NCI-H460 (cell line): Measurements from ENCODE around the gene COA8. TPM values are rescaled to one million over a fixed set of nuclear protein-coding genes. Genes with fewer than 3 reads are reported as not detected.
A peak's percentile ranks its signal among the peaks of the same experiment; 100 is the strongest.

ENCODE experiments used
- DNase-seq: peaks from one replicate; pipeline ENCODE4 v3.0.0-alpha.2; 2016; ENCODE audit warnings: low read depth; ENCODE audit errors: extremely low read depth
- total RNA-seq: library from RNA; depleted of rRNA; stranded (reverse); fragments of >200 nt; shearing (Covaris generic); gene quantifications from 2 replicates; pipeline ENCODE4 v1.2.3, GENCODE V29; 2014

COA8 gene
- total RNA-seq, 1 experiment from 2014 or later, result 51.4 TPM

- DNase-seq, result no peak
Observed at GRCh38 chr14:103535891-103536565, 26.7 kb upstream of the COA8 start.

GRCh38 chr14:103536693-103537092 is 26.1 kb upstream of the COA8 start:
- no peak for DNase-seq

DNA sequence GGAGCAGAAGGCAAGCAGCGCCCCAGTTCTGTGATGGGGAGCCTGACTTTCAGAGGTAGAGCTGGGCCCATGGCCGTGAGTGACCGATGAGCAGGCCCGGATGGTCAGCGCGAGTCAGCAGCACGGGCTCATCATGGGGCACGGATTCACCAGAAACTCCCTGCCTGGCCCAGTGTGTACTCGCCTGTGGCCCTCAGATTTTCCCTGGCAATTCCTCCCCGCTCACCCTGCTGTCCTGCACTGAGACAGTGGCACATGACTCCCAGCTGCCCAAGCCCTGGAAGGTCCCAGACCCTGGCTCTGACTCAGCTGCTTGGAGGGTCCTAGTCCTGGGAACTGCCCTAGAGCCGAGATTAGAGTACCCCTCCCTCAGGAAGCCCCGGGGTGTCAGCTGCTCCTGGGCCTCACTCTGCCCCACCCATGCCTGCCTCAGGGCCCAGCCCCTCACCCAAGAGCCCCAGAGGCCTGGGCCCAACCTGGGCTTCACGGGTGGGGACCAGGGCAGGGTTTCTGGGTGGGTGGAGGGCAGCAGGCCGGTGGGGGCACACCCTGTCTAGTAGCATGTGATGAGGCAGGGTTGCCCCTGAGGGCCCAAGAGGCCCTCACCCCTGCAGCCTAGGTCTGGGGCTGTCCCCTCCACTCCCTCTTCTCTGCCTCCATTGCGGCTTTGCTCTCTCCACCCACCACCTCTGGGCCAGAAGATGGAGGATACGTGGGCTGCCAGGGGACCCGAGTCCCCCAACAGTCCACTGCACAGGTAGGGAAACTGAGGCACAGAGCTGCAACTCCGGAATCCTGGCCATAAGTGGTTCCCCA is 25.4 kb upstream of the COA8 start:
- no peak for DNase-seq

DNA sequence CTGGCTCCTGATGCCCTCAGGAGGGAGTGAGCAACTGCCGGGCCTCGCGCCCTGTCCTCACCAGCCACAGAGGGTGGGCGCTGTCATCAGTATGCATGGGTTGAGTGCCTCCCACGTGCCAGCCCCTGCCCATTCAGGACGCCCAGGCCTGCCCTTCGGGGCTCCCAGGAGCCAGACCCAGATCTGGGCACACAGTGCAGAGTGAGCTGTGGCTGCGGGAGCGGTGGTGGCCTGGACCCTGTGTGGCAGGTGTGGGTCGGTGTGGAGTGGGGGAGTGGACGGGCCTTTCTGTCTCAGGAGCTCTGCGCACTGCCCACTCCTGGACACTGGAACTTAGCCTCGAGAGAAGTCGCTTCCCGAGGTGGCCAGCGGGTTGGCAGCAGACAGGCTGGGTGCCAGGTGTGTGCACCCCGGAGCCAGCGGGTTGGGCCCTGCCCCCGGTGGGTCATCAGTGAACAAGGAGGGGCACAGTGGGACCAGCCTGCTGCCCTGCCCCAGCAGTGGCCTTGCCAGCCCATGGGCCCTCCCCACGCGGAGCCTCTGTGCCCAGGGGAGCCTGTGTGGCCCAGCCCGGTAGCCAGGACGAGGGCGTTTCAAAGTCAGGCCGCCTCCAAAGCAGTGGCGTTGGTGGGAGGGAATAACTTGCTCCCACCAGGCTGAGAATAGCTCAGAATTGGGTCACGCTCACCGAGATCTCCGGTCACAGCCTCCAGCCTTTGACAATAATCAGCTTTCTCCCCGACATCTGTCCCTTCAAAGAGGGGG is 24.3 kb upstream of the COA8 start:
- DNase-seq, result no peak

GRCh38 chr14:103539056-103539825 is 23.5 kb upstream of the COA8 start:
- DNase-seq, result no peak

DNA sequence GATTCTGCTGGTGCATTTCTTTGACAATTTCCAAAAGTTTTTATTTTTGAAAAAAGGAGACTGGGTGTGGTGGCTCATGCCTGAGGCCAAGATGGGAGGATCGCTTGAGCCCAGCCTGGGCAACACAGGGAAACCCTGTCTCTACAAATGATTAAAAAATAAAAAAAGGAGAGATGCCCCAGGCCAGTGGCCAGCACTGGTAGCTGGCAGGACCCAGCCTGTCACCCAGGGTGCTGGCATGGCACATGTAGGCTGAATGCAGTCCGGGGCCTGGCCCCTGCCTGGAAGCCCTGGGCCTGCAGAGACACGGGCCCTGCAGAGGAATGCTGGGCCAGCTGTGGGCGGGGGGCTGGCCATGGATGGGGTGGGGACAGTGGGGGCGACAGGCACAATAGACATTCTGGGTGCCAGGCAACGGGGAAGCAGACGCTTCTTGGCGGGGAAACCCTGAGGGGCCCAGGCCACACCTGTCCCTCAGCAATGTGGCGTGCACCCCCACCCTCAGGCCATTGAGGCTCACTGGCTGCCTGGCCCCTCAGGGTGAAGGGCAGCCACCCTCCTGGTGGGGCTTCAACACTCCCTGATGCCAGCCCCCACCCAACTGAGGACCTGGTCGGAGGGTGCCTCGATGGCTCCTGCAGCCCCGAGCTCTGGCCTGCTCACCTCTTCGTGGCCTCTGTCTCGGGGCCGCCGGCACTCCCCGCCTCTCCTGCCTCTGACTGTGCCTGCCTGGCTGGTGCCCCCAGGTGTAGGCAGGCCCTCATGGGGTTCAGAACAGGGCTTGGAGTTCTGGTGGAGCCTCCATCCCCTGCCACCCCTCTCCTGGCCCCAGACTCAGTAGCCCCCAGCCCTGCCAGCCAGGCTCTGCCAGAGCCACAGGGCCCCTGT is 21.7 kb upstream of the COA8 start:
- no peak for DNase-seq

DNA sequence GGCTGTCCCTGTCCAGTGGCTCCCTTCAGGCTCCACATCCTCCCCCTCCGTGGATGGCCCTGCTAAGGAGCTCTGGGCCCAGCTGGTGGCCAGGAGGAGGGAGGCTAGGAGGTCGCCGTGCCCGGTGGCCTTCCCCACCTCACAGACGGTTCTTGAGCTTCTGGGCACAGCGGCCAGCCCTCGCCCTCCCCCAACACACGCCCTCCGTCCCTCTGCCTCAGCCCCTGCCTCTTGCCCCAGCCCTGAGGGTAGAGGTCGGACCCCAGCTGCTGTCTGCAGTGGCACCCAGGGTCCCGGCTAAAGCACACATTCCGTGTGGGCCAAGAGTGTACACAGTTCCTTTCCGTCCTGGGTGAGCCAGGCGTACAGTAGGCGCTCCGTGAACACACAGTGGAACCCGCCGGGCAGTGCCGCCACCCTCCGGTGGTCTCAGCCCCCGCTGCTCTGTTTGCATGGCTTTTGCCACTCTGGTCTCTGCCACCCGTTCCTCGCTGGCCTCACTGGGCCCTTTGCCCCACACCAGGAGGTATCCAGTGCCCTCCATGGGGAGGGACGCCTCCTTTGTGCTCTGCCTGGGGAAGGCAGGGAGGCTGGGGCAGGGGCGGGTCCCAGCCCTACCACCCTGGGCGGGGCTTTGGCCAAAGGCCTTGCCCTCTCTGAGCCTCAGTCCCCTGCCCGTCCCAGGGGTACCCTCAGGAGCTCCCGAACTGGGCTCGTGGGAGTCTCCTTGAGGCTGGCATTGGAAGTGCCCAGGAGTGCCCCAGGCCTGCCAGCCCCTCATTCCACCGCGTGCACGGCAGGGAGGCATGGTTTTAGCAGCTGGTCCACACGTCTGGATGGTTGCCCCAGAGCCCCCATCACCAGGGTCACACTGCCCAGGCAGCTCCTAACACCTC is 20.8 kb upstream of the COA8 start:
- DNase-seq, result no peak

GRCh38 chr14:103542605-103543088 is 20.1 kb upstream of the COA8 start:
- DNase-seq, result no peak

- DNase-seq, result no peak
Observed at GRCh38 chr14:103543140-103543539, 19.6 kb upstream of the COA8 start.

DNA sequence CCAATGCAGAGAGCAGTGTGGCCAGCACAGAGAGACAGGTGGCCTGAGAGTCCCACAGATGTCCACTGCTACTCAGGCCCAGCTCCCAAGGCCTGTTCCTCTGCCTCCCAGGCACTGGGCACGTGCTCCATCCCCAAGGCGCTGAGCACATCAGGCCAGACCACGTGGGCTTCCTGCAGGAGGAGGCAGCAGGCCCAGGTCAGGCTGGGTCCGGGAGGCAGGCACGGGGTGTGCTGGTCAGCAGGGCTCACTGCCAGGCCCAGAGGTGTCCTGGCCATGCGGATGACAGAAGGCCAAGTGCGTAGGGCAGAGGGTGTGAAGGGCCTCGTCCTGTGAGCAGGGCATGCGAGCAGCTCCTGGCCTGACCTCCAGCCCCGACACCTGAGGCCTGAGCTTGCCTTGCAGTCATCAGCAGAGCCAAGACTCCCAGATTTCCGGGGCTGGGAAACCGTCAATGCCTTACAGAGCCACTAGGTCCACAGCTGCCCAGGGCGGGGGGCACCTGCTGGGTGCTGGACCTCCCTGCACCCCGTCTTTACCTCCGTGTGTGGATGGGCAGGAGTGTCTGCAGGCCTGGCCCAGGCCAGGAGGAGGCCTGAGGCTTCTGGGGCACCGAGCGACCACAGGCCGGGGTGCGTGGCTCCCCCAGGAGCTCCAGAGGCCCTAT is 18.9 kb upstream of the COA8 start:
- DNase-seq, result no peak

DNA sequence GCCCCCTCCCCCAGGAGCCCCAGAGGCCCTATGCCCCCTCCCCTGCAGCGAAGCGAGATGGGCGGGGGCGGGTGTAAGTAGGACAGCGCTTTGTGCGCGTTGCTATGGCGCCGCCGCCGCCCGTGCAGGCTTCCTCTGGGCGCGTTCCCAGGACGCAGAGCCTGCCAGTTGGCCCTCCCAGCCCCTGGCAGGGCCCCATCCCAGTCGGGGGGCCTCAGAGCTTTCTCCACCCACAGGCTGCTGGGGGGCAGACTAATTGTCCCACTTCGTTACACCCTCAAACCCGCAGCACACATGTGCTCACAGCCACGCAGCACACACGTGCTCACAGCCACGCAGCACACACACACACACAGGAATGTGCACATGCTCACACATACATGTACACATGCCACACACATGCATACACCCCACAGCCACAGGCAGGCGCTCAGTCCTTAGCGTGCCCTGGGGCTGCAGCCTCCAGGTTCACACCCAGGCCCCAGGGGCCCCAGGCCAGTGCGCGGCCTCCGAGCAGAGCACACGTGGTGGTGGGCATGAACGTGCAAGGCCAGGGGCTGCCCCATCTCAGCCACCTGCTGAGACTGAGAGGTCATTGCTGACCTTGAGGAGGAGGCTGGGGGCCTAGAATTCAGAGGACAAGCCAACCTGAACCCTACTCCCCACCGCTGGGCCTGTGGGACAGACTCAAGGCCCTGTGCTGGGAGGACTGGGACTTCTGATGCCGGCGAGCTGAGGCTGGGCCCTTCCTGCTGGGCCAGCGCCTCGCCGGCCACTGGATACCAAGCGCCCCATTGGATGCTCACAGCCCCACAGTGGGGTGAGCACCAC is 18.2 kb upstream of the COA8 start:
- DNase-seq, result no peak

GRCh38 chr14:103545219-103545914 is 17.4 kb upstream of the COA8 start:
- DNase-seq, result no peak

DNA sequence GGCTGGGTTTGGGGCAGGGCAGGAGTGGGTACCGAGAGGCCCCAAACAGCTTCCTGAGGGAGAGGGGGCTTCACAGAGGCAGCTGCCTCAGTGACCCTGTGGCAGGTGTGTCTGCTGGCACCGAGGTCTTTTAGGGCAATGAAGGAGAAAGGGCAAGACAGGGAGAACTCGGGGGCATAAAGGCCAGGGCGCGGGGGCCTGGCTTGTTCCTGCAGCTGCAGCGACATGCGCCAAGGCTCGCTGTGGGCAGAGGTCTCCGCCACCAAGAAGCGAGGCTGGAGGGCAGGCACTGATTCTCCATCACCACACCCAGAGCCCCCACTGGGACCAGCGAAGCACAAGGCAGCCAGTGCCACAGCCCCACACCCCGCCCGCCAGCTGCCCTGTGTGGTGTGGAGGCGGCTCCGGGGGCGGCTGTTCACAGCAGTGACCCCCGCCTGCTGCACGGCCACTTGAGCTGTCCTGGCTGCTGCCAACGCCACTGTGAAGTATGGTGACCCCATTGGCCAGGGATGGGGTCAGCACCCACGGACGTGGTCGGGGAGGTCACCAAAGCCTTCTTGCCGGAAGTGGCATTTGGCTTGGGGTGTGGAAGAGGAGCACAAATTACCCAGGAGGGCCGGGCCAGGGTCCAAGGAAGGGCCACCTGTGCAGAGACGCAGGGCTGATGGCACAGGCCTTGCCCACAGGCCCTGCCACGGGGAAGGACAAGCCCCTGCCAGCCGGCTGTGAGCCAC is 16.7 kb upstream of the COA8 start:
- no peak for DNase-seq

DNA sequence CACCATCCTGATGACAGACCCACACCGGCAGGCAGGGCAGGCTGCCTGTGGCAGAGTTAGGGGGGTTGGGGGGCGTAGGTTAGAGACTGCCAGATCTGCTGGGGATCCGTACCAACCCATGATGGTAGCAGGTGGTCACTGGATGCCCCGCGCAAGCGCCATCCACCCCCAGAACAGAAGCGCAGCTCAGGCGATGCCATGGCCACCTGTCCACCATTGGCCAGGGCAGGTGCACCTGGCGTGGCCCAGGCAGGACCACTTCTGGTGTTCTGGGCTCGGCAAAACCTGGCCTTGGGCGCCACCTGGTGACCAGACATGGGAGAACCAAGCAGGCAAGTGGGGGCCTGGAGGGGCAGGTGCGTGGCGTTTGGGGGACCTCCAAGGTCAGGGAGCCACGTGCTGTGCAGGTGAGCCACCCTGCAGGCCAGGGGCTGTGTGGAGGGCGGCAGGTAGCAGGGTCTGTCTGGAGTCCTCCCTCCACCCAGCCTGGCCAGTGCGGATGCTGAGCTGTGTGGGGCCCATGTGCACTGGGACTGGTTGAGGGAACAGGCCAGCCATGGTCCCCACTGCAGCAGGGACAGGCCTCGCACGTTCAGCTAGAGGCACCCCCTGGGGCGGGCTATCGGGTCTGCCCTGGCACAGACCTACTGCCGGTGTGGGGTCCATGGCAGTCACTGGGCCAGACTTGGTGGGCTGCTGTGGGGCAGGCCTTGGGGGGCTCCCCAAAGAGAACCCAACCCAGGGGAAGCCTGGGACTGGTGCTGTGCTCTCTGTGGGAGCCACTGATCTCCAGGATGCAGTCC is 15.9 kb upstream of the COA8 start:
- DNase-seq, result peak; percentile 51

DNA sequence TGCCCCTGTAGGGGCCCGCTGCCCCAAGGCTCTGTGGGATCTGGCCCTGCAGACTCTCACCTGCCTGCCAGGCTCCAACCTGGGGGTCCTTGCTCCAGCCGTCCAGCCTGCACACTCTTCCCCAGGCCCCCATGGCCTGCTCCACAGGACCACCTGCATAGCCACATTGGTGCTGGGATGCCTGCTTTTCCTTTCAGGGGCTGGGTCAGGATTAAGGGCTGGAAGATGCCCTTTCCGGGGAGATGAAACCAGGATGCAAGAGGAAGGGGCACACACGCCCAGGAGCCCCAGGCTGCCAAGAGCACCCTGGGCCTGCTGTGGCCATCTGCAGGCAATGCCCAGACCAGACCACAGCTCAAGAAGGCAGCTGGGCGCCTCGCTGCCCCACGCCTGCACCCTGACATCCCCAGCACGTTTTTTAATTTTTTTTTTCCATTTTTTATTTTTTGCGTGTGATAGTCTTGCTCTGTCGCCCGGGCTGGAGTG is 15.3 kb upstream of the COA8 start:
- DNase-seq, result no peak
